HL-60 (cell line): Measurements from ENCODE around the gene TPO.

ENCODE experiments used
- CTCF ChIP-seq: IDR thresholded peaks from one replicate; pipeline ENCODE4 v1.5.1; 2011; ENCODE audit warnings: low read length, control low read depth, inconsistent platforms; ENCODE audit not compliant: insufficient read depth
- POLR2AphosphoS5 ChIP-seq: IDR thresholded peaks from 2 replicates; pipeline ENCODE4 v1.6.1; 2012; ENCODE audit warnings: low read depth
- REST ChIP-seq: IDR thresholded peaks from 2 replicates; pipeline ENCODE4 v1.6.1; 2012; ENCODE audit warnings: low read depth; ENCODE audit not compliant: insufficient replicate concordance

GRCh38 chr2:1483551-1483950, 70.3 kb downstream of the TPO start:
- TF ChIP-seq CTCF: no peak
- no peak for TF ChIP-seq REST
- no peak for TF ChIP-seq POLR2AphosphoS5
